Measurements from ENCODE around the gene MYH14.

- TF ChIP-seq, protein P1, sequence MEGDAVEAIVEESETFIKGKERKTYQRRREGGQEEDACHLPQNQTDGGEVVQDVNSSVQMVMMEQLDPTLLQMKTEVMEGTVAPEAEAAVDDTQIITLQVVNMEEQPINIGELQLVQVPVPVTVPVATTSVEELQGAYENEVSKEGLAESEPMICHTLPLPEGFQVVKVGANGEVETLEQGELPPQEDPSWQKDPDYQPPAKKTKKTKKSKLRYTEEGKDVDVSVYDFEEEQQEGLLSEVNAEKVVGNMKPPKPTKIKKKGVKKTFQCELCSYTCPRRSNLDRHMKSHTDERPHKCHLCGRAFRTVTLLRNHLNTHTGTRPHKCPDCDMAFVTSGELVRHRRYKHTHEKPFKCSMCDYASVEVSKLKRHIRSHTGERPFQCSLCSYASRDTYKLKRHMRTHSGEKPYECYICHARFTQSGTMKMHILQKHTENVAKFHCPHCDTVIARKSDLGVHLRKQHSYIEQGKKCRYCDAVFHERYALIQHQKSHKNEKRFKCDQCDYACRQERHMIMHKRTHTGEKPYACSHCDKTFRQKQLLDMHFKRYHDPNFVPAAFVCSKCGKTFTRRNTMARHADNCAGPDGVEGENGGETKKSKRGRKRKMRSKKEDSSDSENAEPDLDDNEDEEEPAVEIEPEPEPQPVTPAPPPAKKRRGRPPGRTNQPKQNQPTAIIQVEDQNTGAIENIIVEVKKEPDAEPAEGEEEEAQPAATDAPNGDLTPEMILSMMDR (IDR thresholded peaks at IDR 0.05; ENCODE audit: low read depth, low read length), result no peak
- TF ChIP-seq POLR2A (IDR thresholded peaks at IDR 0.05; ENCODE audit: extremely low read depth, insufficient read length) (no peak), MYC (IDR thresholded peaks at IDR 0.05; ENCODE audit: low read depth, low read length) (no peak)
- TF ChIP-seq, protein P2, sequence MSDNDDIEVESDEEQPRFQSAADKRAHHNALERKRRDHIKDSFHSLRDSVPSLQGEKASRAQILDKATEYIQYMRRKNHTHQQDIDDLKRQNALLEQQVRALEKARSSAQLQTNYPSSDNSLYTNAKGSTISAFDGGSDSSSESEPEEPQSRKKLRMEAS (IDR thresholded peaks at IDR 0.05; ENCODE audit: low read depth, low read length), result no peak
Measured at GRCh38 chr19:50221087-50221486, 17.7 kb downstream of the MYH14 start.
